ENCODE results near the gene LEP.

The LEP gene

GRCh38 chr7:128251337-128251736 lies 10.3 kb downstream of the LEP start:
- DNase-seq = no peak

- no peak for DNase-seq
Observed at GRCh38 chr7:128253701-128254100, 12.6 kb downstream of the LEP start.

- no peak for DNase-seq
Observed at GRCh38 chr7:128254470-128254869, 13.4 kb downstream of the LEP start.

- DNase-seq = no peak
Observed at GRCh38 chr7:128255271-128255670, 14.2 kb downstream of the LEP start.

- no peak for DNase-seq
Observed at GRCh38 chr7:128257458-128257857, 16.4 kb downstream of the LEP start.

- DNase-seq = no peak
Observed at GRCh38 chr7:128259131-128260061, 18.3 kb downstream of the LEP start.

- DNase-seq = no peak
Observed at GRCh38 chr7:128260069-128260795, 19.2 kb downstream of the LEP start.

- no peak for DNase-seq
Observed at GRCh38 chr7:128262273-128263028, 21.4 kb downstream of the LEP start.

- DNase-seq = no peak
Observed at GRCh38 chr7:128263420-128263819, 22.3 kb downstream of the LEP start.

- DNase-seq = no peak
Observed at GRCh38 chr7:128264477-128264876, 23.4 kb downstream of the LEP start.

- DNase-seq = no peak
Observed at GRCh38 chr7:128265156-128265905, 24.3 kb downstream of the LEP start.

GRCh38 chr7:128265906-128266300 lies 24.8 kb downstream of the LEP start:
- no peak for DNase-seq

GRCh38 chr7:128266529-128266882 lies 25.4 kb downstream of the LEP start:
- no peak for DNase-seq

GRCh38 chr7:128266883-128267594 lies 26.0 kb downstream of the LEP start:
- no peak for DNase-seq

GRCh38 chr7:128267595-128267924 lies 26.5 kb downstream of the LEP start:
- DNase-seq = no peak

- DNase-seq = no peak
Observed at GRCh38 chr7:128268233-128268632, 27.2 kb downstream of the LEP start.

GRCh38 chr7:128270826-128271272 lies 29.8 kb downstream of the LEP start:
- DNase-seq = no peak

- no peak for DNase-seq
Observed at GRCh38 chr7:128271471-128271941, 30.4 kb downstream of the LEP start.

- DNase-seq = no peak
Observed at GRCh38 chr7:128271942-128272481, 30.9 kb downstream of the LEP start.

- DNase-seq = no peak
Observed at GRCh38 chr7:128274246-128274883, 33.3 kb downstream of the LEP start.

All from stimulated activated CD4-positive, alpha-beta T cell treated with anti-CD3 and anti-CD28 coated beads, Interleukin-15, amount 100 ng/mL, for 24 hours (primary cell).